ENCODE data around the gene CCNC.

The CCNC gene

GRCh38 chr6:99498421-99498820 lies 70.0 kb downstream of the CCNC start:
- TF ChIP-seq POLR2AphosphoS5 (IDR thresholded peaks at IDR 0.05; ENCODE audit: low read depth, low read length): no peak

- TF ChIP-seq SIN3A (IDR thresholded peaks at IDR 0.05; ENCODE audit: borderline replicate concordance, insufficient read depth, low read length) (no peak), REST (IDR thresholded peaks at IDR 0.05; ENCODE audit: insufficient read depth in 1 of 2, low read depth in 2 of 2, low read length in 2 of 2) (no peak), TAF1 (IDR thresholded peaks at IDR 0.05; ENCODE audit: borderline replicate concordance, insufficient read depth, low read length) (no peak)
Measured at GRCh38 chr6:99495466-99495865, 73.0 kb downstream of the CCNC start.
